ENCODE data around the gene NACA. TPM values are rescaled to one million over a fixed set of nuclear protein-coding genes. Genes with fewer than 3 reads are reported as not detected.

NACA gene
- total and polyA plus RNA-seq, 2 of the 13 experiments (the other 11 are each of a cell fraction or from before 2014, with no cell fraction given) = 799 to 1,700 TPM

DNA sequence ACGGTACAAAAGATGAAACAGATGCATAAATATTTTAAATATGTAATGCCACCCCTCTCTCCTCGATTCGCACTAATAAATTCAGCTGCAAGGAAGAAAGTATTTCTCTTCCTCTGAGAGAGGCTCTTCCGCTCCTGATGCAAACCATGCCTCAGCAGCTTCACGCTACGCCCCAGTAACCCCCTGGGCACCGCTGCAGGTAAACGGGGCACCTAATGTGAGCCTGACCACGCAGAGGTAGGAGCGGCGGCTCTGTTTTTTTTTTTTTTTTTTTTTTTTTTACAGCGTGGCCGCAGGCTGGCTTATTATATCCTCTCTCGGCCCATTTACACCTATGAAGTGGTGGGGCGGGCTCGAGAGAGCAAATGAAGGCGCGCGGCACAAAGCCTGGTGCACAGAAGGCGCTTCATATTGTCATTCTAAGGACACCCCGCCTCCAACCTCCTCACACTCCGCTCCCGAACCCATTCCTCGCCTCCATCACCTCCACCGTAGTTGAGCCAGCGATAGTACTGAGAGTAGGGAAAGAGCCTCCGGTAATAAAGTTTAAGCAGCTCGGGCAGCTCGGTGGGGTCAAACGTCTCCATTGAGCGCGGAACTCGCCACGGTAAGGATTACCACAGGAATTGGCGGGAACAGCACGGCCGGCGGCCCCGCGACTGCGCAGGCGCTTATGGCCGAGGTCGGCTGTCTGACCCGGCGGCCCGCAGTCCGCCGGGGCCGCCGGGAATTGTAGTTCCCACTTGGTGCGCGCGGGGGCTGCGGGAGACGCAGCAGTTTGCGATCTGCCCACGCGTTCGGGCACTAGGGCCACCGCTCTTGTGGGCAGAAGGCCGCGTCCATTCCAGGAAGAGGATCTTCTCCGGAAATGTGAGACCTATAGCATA is 26.9 kb upstream of the NACA start, which contains the start of gene PRIM1 (continued):
- TF ChIP-seq, protein P1, sequence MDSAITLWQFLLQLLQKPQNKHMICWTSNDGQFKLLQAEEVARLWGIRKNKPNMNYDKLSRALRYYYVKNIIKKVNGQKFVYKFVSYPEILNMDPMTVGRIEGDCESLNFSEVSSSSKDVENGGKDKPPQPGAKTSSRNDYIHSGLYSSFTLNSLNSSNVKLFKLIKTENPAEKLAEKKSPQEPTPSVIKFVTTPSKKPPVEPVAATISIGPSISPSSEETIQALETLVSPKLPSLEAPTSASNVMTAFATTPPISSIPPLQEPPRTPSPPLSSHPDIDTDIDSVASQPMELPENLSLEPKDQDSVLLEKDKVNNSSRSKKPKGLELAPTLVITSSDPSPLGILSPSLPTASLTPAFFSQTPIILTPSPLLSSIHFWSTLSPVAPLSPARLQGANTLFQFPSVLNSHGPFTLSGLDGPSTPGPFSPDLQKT (CRISPR knock-in tag; IDR thresholded peaks at IDR 0.05; ENCODE audit: borderline replicate concordance) = no peak
- TF ChIP-seq ZNF33A (CRISPR knock-in tag; IDR thresholded peaks at IDR 0.05; ENCODE audit: borderline replicate concordance) = no peak
- TF ChIP-seq ZNF24 (IDR thresholded peaks at IDR 0.05) = no peak
- TF ChIP-seq ZNF552 (CRISPR knock-in tag; IDR thresholded peaks at IDR 0.05; ENCODE audit: borderline replicate concordance) = no peak
- TF ChIP-seq, protein P2, sequence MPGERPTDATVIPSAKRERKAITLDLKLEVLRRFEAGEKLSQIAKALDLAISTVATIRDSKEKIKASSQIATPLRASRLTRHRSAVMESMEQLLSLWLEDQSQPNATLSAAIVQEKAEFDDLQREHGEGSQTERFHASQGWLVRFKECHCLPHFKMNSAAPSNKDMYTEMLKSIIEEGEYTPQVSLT (CRISPR knock-in tag; IDR thresholded peaks at IDR 0.05; ENCODE audit: borderline replicate concordance, low read depth) = no peak
- TF ChIP-seq, protein P3, sequence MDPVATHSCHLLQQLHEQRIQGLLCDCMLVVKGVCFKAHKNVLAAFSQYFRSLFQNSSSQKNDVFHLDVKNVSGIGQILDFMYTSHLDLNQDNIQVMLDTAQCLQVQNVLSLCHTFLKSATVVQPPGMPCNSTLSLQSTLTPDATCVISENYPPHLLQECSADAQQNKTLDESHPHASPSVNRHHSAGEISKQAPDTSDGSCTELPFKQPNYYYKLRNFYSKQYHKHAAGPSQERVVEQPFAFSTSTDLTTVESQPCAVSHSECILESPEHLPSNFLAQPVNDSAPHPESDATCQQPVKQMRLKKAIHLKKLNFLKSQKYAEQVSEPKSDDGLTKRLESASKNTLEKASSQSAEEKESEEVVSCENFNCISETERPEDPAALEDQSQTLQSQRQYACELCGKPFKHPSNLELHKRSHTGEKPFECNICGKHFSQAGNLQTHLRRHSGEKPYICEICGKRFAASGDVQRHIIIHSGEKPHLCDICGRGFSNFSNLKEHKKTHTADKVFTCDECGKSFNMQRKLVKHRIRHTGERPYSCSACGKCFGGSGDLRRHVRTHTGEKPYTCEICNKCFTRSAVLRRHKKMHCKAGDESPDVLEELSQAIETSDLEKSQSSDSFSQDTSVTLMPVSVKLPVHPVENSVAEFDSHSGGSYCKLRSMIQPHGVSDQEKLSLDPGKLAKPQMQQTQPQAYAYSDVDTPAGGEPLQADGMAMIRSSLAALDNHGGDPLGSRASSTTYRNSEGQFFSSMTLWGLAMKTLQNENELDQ (CRISPR knock-in tag; IDR thresholded peaks at IDR 0.05; ENCODE audit: borderline replicate concordance) = no peak
- TF ChIP-seq SMAD1 (CRISPR knock-in tag; IDR thresholded peaks at IDR 0.05; ENCODE audit: borderline replicate concordance, low read depth) = no peak
- TF ChIP-seq IKZF1 (IDR thresholded peaks at IDR 0.05) = no peak
- TF ChIP-seq SYNCRIP (IDR thresholded peaks at IDR 0.05; ENCODE audit: insufficient read depth, low read depth, low read length) = no peak
- no peak for TF ChIP-seq RORA (CRISPR knock-in tag; IDR thresholded peaks at IDR 0.05)
- no peak for TF ChIP-seq ZNF460 (CRISPR knock-in tag; IDR thresholded peaks at IDR 0.05; ENCODE audit: borderline replicate concordance)
- peak; percentile 73 for TF ChIP-seq IRF2 (CRISPR knock-in tag; IDR thresholded peaks at IDR 0.05)
- TF ChIP-seq, protein P4, sequence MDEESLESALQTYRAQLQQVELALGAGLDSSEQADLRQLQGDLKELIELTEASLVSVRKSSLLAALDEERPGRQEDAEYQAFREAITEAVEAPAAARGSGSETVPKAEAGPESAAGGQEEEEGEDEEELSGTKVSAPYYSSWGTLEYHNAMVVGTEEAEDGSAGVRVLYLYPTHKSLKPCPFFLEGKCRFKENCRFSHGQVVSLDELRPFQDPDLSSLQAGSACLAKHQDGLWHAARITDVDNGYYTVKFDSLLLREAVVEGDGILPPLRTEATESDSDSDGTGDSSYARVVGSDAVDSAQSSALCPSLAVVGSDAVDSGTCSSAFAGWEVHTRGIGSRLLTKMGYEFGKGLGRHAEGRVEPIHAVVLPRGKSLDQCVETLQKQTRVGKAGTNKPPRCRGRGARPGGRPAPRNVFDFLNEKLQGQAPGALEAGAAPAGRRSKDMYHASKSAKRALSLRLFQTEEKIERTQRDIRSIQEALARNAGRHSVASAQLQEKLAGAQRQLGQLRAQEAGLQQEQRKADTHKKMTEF (CRISPR knock-in tag; IDR thresholded peaks at IDR 0.05) = peak; percentile 67; the same call in 1 of the 2 replicates
- no peak for TF ChIP-seq ZFP1 (CRISPR knock-in tag; IDR thresholded peaks at IDR 0.05)
- no peak for TF ChIP-seq NR3C1 (CRISPR knock-in tag; IDR thresholded peaks at IDR 0.05)
- TF ChIP-seq ZFP90 (CRISPR knock-in tag; IDR thresholded peaks at IDR 0.05; ENCODE audit: borderline replicate concordance) = no peak
- no peak for TF ChIP-seq KDM4B (CRISPR knock-in tag; IDR thresholded peaks at IDR 0.05)
- TF ChIP-seq, protein P5, sequence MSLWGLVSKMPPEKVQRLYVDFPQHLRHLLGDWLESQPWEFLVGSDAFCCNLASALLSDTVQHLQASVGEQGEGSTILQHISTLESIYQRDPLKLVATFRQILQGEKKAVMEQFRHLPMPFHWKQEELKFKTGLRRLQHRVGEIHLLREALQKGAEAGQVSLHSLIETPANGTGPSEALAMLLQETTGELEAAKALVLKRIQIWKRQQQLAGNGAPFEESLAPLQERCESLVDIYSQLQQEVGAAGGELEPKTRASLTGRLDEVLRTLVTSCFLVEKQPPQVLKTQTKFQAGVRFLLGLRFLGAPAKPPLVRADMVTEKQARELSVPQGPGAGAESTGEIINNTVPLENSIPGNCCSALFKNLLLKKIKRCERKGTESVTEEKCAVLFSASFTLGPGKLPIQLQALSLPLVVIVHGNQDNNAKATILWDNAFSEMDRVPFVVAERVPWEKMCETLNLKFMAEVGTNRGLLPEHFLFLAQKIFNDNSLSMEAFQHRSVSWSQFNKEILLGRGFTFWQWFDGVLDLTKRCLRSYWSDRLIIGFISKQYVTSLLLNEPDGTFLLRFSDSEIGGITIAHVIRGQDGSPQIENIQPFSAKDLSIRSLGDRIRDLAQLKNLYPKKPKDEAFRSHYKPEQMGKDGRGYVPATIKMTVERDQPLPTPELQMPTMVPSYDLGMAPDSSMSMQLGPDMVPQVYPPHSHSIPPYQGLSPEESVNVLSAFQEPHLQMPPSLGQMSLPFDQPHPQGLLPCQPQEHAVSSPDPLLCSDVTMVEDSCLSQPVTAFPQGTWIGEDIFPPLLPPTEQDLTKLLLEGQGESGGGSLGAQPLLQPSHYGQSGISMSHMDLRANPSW (CRISPR knock-in tag; IDR thresholded peaks at IDR 0.05; ENCODE audit: borderline replicate concordance) = no peak
- no peak for TF ChIP-seq MBNL3 (CRISPR knock-in tag; conservative IDR thresholded peaks at IDR 0.05)
- TF ChIP-seq ZNF138 (CRISPR knock-in tag; IDR thresholded peaks at IDR 0.05; ENCODE audit: low read depth) = no peak
- no peak for TF ChIP-seq TMF1 (CRISPR knock-in tag; IDR thresholded peaks at IDR 0.05; ENCODE audit: low read depth)
- no peak for TF ChIP-seq HNF4A (CRISPR knock-in tag; IDR thresholded peaks at IDR 0.05)
